NCI-H2029 (cell line): ENCODE data around the gene CAMTA1.

ENCODE experiments used
- DNase-seq: peaks from one replicate; lab custom pipeline; 2025; lab: John Stamatoyannopoulos, UW

Gene CAMTA1

GRCh38 chr1:7534061-7534825 is 749.0 kb downstream of the CAMTA1 start:
- DNase-seq = no peak

- no peak for DNase-seq
Measured at GRCh38 chr1:7535016-7535415, 749.8 kb downstream of the CAMTA1 start.

GRCh38 chr1:7535934-7536878 is 751.0 kb downstream of the CAMTA1 start:
- no peak for DNase-seq

- DNase-seq = no peak
Measured at GRCh38 chr1:7536891-7537591, 751.8 kb downstream of the CAMTA1 start.

- no peak for DNase-seq
Measured at GRCh38 chr1:7538033-7538432, 752.8 kb downstream of the CAMTA1 start.

GRCh38 chr1:7538849-7539768 is 753.9 kb downstream of the CAMTA1 start:
- DNase-seq = no peak

GRCh38 chr1:7539769-7540175 is 754.5 kb downstream of the CAMTA1 start:
- DNase-seq = peak; percentile 52

- no peak for DNase-seq
Measured at GRCh38 chr1:7540816-7541215, 755.6 kb downstream of the CAMTA1 start.

GRCh38 chr1:7541629-7542028 is 756.4 kb downstream of the CAMTA1 start:
- no peak for DNase-seq

GRCh38 chr1:7543718-7544090 is 758.5 kb downstream of the CAMTA1 start:
- DNase-seq = no peak

- DNase-seq = no peak
Measured at GRCh38 chr1:7549277-7550161, 764.3 kb downstream of the CAMTA1 start.

- no peak for DNase-seq
Measured at GRCh38 chr1:7550261-7550865, 765.1 kb downstream of the CAMTA1 start.

- DNase-seq = no peak
Measured at GRCh38 chr1:7550981-7551380, 765.7 kb downstream of the CAMTA1 start.

- DNase-seq = peak; percentile 10
Measured at GRCh38 chr1:7551442-7551841, 766.2 kb downstream of the CAMTA1 start.

GRCh38 chr1:7552402-7552801 is 767.1 kb downstream of the CAMTA1 start:
- DNase-seq = no peak

- DNase-seq = no peak
Measured at GRCh38 chr1:7553042-7553690, 767.9 kb downstream of the CAMTA1 start.

- DNase-seq = no peak
Measured at GRCh38 chr1:7554385-7555235, 769.4 kb downstream of the CAMTA1 start.

GRCh38 chr1:7555391-7556185 is 770.3 kb downstream of the CAMTA1 start:
- DNase-seq = no peak
